ENCODE measurements around the gene CHRNB2. TPM values are rescaled to one million over a fixed set of nuclear protein-coding genes. Genes with fewer than 3 reads are reported as not detected.

CHRNB2 gene
- total and polyA plus RNA-seq, 2 of the 8 experiments (the other 6 are each of a cell fraction or from before 2014, with no cell fraction given), result 3.1 to 4.1 TPM

DNA sequence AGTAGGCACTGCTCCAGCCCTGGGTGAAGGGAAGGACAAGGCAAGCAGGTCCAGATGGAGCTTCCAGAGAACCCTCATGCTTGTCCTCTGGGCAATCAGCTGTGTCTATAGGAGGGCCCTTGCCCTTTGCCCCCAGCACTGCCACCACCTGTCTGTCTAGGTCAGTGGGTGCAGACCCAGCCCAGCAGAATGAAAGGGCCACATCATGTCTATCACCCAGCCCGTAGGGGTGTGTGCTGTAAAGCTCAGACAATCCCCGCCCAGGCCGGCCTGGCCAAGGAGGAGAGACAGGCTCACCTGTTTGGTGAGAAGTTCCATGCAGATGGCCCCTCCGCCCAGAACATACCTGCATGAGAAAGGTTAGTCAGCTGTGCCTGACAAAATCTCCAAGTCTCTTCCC lies 16.1 kb upstream of the CHRNB2 start:
- peaks cover 0 to 5% (median 3%) of the 10 kb centered on the region in 4 experiments; a peak in 3 of 7 replicates for H3K4me1 ChIP-seq (replicated peaks in 1 of 4; ENCODE audit: control insufficient read depth in 3 of 4, insufficient read depth in 4 of 4, low read length in 3 of 4)
- DNase-seq (ENCODE audit: low read depth in 1 of 2, low spot score in 2 of 2), result no peak
- H2BK5ac ChIP-seq (ENCODE audit: low read depth, low read length), result no peak overlapping the region
- H3K56ac ChIP-seq (replicated peaks; ENCODE audit: insufficient read length, low read depth, low read length), result no peak overlapping the region
- H2BK20ac ChIP-seq (ENCODE audit: low read length), result no peak overlapping the region
- ChIA-PET POLR2A (ENCODE audit: partially characterized antibody) (no interaction called here), CTCF (ENCODE audit: partially characterized antibody) (interaction anchor here (0.6 to 2.2 kb wide), 4 partner anchors 16 to 70 kb away, joined by 3 to 9 read pairs (median 3); no protein-coding TSS in a partner anchor)
- no peak overlapping the region for H3K4me3 ChIP-seq (ENCODE audit: extremely low read depth in 1 of 4, insufficient read depth in 2 of 4, low read depth in 3 of 4, low read length in 4 of 4)
- H3K79me1 ChIP-seq (ENCODE audit: low read depth, low read length), result peaks cover 3% of the 10 kb centered on the region; the same call in 1 of the 2 replicates
- no peak overlapping the region for H2BK120ac ChIP-seq (replicated peaks; ENCODE audit: low read depth, low read length)
- H2BK15ac ChIP-seq (ENCODE audit: low read length), result no peak overlapping the region
- H4K5ac ChIP-seq (ENCODE audit: insufficient read length, low read depth, low read length), result no peak overlapping the region
- no peak overlapping the region for H3K14ac ChIP-seq (ENCODE audit: insufficient read length)
- no peak overlapping the region for H2AK5ac ChIP-seq (ENCODE audit: low read depth, low read length)
- no peak overlapping the region for H3K9ac ChIP-seq (replicated peaks in 1 of 4; ENCODE audit: extremely low read depth in 1 of 4, low read depth in 3 of 4, low read length in 3 of 4)
- H3K27me3 ChIP-seq (replicated peaks in 1 of 4; ENCODE audit: control insufficient read depth in 3 of 4, extremely low read depth in 1 of 4, insufficient read depth in 3 of 4, low read length in 3 of 4), result no peaks in the 10 kb centered on the region
- H4K8ac ChIP-seq (ENCODE audit: extremely low read depth, insufficient read depth, low read length), result no peak overlapping the region
- FAIRE-seq, result no peak
- H3K18ac ChIP-seq (ENCODE audit: extremely low read depth, low read length), result no peak overlapping the region
- 83% methylated on average over 3 of the region's 4 CpGs; no CpG with 5 or more reads in 1 of the 2 experiments for WGBS, 2 experiments (ENCODE audit: extremely low coverage in 1 of 2, insufficient coverage in 1 of 2, insufficient read length in 1 of 2, insufficient replicate concordance in 2 of 2, low coverage in 1 of 2, low lambda C conversion rate in 2 of 2, missing lambda C conversion rate in 1 of 2)
- H3K4me2 ChIP-seq (ENCODE audit: insufficient read depth in 1 of 2, low read depth in 2 of 2, low read length in 2 of 2), result no peak overlapping the region
- H3K23me2 ChIP-seq (ENCODE audit: low read depth, low read length), result no peaks in the 10 kb centered on the region
- no peak overlapping the region for H3K4ac ChIP-seq (replicated peaks; ENCODE audit: insufficient read length, low read depth, low read length)
- no peak overlapping the region for H2BK12ac ChIP-seq (ENCODE audit: low read depth, low read length)
- H3K79me2 ChIP-seq (ENCODE audit: control insufficient read depth in 1 of 2, insufficient read depth in 2 of 2, low read length in 2 of 2), result peaks cover 0 to 15% of the 10 kb centered on the region in 2 experiments; a peak in 2 of 4 replicates
- peaks cover 2 to 14% of the 10 kb centered on the region in 2 experiments for H4K20me1 ChIP-seq (replicated peaks in 1 of 2; ENCODE audit: control insufficient read depth in 1 of 2, insufficient read depth in 2 of 2, low read length in 2 of 2)
- no peaks in the 10 kb centered on the region for H3K9me3 ChIP-seq (ENCODE audit: insufficient read depth in 2 of 2, low read depth in 1 of 2, low read length in 1 of 2)
- no peak overlapping the region for H3K23ac ChIP-seq (ENCODE audit: insufficient read length)
- H2AFZ ChIP-seq (ENCODE audit: low read length), result no peak overlapping the region
- TF ChIP-seq EZH2 (IDR thresholded peaks at IDR 0.05; ENCODE audit: low read depth, low read length, severe bottlenecking) (no peak), USF2 (IDR thresholded peaks at IDR 0.05; ENCODE audit: low read length) (no peak), GTF2F1 (IDR thresholded peaks at IDR 0.05; ENCODE audit: borderline replicate concordance, low read depth, low read length) (no peak), TEAD4 (IDR thresholded peaks at IDR 0.05; ENCODE audit: low read depth, low read length) (no peak), POLR2A (IDR thresholded peaks at IDR 0.05; ENCODE audit: control extremely low read depth in 1 of 2, low read depth in 2 of 2, low read length in 2 of 2) (no peak), BRCA1 (IDR thresholded peaks at IDR 0.05; ENCODE audit: low read depth, low read length) (no peak), CBX5 (IDR thresholded peaks at IDR 0.05; ENCODE audit: low read depth, low read length) (no peak), KDM4A (IDR thresholded peaks at IDR 0.05; ENCODE audit: low read depth, low read length, severe bottlenecking) (no peak), JUN (IDR thresholded peaks at IDR 0.05; ENCODE audit: low read depth, low read length) (no peak)
- TF ChIP-seq, protein P1, sequence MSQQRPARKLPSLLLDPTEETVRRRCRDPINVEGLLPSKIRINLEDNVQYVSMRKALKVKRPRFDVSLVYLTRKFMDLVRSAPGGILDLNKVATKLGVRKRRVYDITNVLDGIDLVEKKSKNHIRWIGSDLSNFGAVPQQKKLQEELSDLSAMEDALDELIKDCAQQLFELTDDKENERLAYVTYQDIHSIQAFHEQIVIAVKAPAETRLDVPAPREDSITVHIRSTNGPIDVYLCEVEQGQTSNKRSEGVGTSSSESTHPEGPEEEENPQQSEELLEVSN (IDR thresholded peaks at IDR 0.05), result no peak
- H3K36me3 ChIP-seq (ENCODE audit: control insufficient read depth in 2 of 4, insufficient read depth in 4 of 4, low read length in 3 of 4), result peaks cover 34 to 72% (median 60%) of the 10 kb centered on the region in 4 experiments
- no peak overlapping the region for H3K27ac ChIP-seq (ENCODE audit: low read depth, low read length)
- H4K91ac ChIP-seq (replicated peaks; ENCODE audit: insufficient read length, low read length), result no peak overlapping the region

Data from H1 (cell line).